T-cell (primary cell): ENCODE results near the gene TMEM255B. TPM values are rescaled to one million over a fixed set of nuclear protein-coding genes. Genes with fewer than 3 reads are reported as not detected.

Experiments
- total RNA-seq, 35 experiments: library from RNA in 6 of 35; stranded (reverse) in 6 of 35; fragments of 120-200 nt in 1 of 35; gene quantifications; one replicate each; pipeline versions ENCODE4 v1.2.1 to v1.2.4 and lab custom pipeline; 2013 to 2026

Gene TMEM255B
- total RNA-seq, 5 donors from 2014 or later (not counting 1 experiment from before 2014, with no cell fraction given), result 0.76 to 1.2 (median 0.89) TPM

Other genes starting within 250 kb of the TMEM255B start
- gene TFDP1, start 174.5 kb upstream of the TMEM255B start, total RNA-seq, result 10 to 100 TPM; 25.8 to 38.3 (median 34.1) TPM
- not detected for gene ATP4B, start 101.0 kb upstream of the TMEM255B start, total RNA-seq
- not detected for gene GRK1, start 92.0 kb upstream of the TMEM255B start, total RNA-seq
- 10 to 100 TPM in 1 of 5 donors, 1 to 10 TPM in 4; 1.1 to 10.2 (median 4.7) TPM for gene GAS6, start 104.8 kb downstream of the TMEM255B start, total RNA-seq
- 10 to 100 TPM; 18.4 to 33.9 (median 25.3) TPM for gene C13orf46, start 214.8 kb downstream of the TMEM255B start, total RNA-seq